HG03575 (cell line): ENCODE data around the gene TTC7B.

Experiments used
- ATAC-seq: cut with Tn5 transposase; IDR thresholded peaks from one replicate; pipeline ENCODE4 v1.9.1; 2021; ENCODE audit not compliant: unreplicated experiment, insufficient number of reproducible peaks, low FRiP score; ENCODE audit errors: extremely low read depth

TTC7B gene

GRCh38 chr14:90562652-90563051, 253.6 kb downstream of the TTC7B start:
- no peak for ATAC-seq

- ATAC-seq, result no peak
Observed at GRCh38 chr14:90561920-90562319, 254.3 kb downstream of the TTC7B start.

GRCh38 chr14:90560991-90561390, 255.2 kb downstream of the TTC7B start:
- ATAC-seq, result no peak

GRCh38 chr14:90560558-90560957, 255.7 kb downstream of the TTC7B start:
- no peak for ATAC-seq

GRCh38 chr14:90559811-90560492, 256.3 kb downstream of the TTC7B start:
- ATAC-seq, result no peak

GRCh38 chr14:90558983-90559590, 257.1 kb downstream of the TTC7B start:
- no peak for ATAC-seq

- no peak for ATAC-seq
Observed at GRCh38 chr14:90558041-90558982, 257.9 kb downstream of the TTC7B start.

GRCh38 chr14:90557516-90557915, 258.7 kb downstream of the TTC7B start:
- ATAC-seq, result no peak

GRCh38 chr14:90556666-90557450, 259.4 kb downstream of the TTC7B start:
- no peak for ATAC-seq

GRCh38 chr14:90556012-90556477, 260.2 kb downstream of the TTC7B start:
- no peak for ATAC-seq

- ATAC-seq, result no peak
Observed at GRCh38 chr14:90555126-90556011, 260.9 kb downstream of the TTC7B start.

- no peak for ATAC-seq
Observed at GRCh38 chr14:90554341-90554740, 261.9 kb downstream of the TTC7B start.

GRCh38 chr14:90553921-90554336, 262.3 kb downstream of the TTC7B start:
- no peak for ATAC-seq

GRCh38 chr14:90553298-90553920, 262.8 kb downstream of the TTC7B start:
- ATAC-seq, result no peak

- no peak for ATAC-seq
Observed at GRCh38 chr14:90552465-90553297, 263.5 kb downstream of the TTC7B start.

- ATAC-seq, result no peak
Observed at GRCh38 chr14:90551733-90552464, 264.3 kb downstream of the TTC7B start.
